Naive thymus-derived CD8-positive, alpha-beta T cell (primary cell): ENCODE results near the gene PIP5K1C. TPM values are rescaled to one million over a fixed set of nuclear protein-coding genes. Genes with fewer than 3 reads are reported as not detected.

ENCODE experiments used
- ATAC-seq, 2 donors: fragments of 150-1000 bp; cut with Tn5 transposase in 1 of 2; sonication (Bioruptor Pico), chemical (Tn5 transposase) in 1 of 2; 1 replicate in 1 of 2; 2 replicates in 1 of 2; pipeline ENCODE4 v1.10.0; 2021; ENCODE audit warnings: mild to moderate bottlenecking in 2 of 2, moderate library complexity in 2 of 2
- POLR2A ChIA-PET: fragments of 350-600 bp; sonication (Branson Sonifier 250); formaldehyde crosslinking; loops from one replicate; lab custom pipeline; 2021; ENCODE audit warnings: antibody characterized with exemption; lab: Charles Lee
- DNase-seq, 10 donors: peaks; one replicate each; pipeline versions ENCODE4 v3.0.0 to v3.0.0-alpha.2; 2020 to 2022
- H3K27ac Mint-ChIP-seq, 10 donors: one replicate each; pipeline ENCODE4 v1.8.0; 2020 to 2022; ENCODE audit warnings: mild to moderate bottlenecking in 10 of 10, mixed read lengths in 10 of 10, moderate library complexity in 4 of 10, inconsistent platforms in 1 of 10
- H3K27me3 Mint-ChIP-seq, 5 donors: one replicate each; pipeline ENCODE4 v1.8.0; 2021 to 2022; ENCODE audit warnings: mixed read lengths in 5 of 5
- H3K36me3 Mint-ChIP-seq, 3 donors: one replicate each; pipeline ENCODE4 v1.8.0; 2020 to 2022; ENCODE audit warnings: mixed read lengths in 3 of 3, mild to moderate bottlenecking in 2 of 3, inconsistent platforms in 1 of 3
- H3K4me1 Mint-ChIP-seq, 4 donors: one replicate each; pipeline ENCODE4 v1.8.0; 2021 to 2022; ENCODE audit warnings: mixed read lengths in 4 of 4
- H3K4me3 Mint-ChIP-seq, 10 donors: one replicate each; pipeline ENCODE4 v1.8.0; 2020 to 2022; ENCODE audit warnings: mild to moderate bottlenecking in 10 of 10, mixed read lengths in 10 of 10, moderate library complexity in 6 of 10, inconsistent platforms in 1 of 10
- H3K9me3 Mint-ChIP-seq, 9 donors: one replicate each; pipeline ENCODE4 v1.8.0; 2020 to 2022; ENCODE audit warnings: mixed read lengths in 9 of 9, mild to moderate bottlenecking in 3 of 9, inconsistent platforms in 1 of 9, moderate library complexity in 1 of 9
- polyA plus RNA-seq, 3 donors: library from polyadenylated mRNA; unstranded; fragments of 300-500 nt; fragmentation: Illumina TruSeq; gene quantifications; one replicate each; pipeline ENCODE4 v1.2.3, GENCODE V29; 2021
- total RNA-seq, 8 experiments: library from RNA in 2 of 8; stranded (reverse) in 2 of 8; gene quantifications; one replicate each; pipeline ENCODE4 v1.2.3 and lab custom pipeline; 2021 to 2026

Gene PIP5K1C
- total and polyA plus RNA-seq, 5 experiments from 2014 or later: 3.9 to 32.0 (median 10.1) TPM

DNA sequence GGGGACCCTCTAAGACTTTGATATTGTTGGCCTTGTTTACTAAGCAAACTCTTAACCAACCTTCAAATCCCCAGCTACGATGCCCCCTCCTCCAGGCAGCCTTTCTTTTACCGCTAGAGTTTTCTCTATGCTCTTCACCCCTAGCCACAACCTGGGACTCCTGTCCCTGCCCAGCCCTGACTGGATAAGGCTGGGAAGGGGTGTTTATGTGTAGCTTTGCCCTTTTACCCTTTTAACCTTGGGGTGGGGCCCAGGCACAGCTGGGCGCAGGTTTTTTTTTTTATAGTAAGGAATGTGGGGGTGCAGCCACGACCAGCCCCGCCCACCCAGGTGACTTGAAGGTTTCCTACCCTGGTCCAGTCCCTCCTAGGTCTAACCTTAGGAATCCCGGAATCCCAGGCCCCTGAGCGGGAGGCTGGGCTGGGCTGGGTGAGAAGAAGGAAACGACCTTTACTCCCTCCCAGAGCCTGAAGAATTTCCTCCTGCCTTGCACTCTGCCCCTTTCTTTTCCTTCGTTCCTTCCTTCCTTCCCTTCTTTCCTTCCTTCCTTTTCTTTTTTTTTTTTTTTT, 20.2 kb upstream of the PIP5K1C start:
- no peak for DNase-seq
- no peak overlapping the region for H3K27ac Mint-ChIP-seq

DNA sequence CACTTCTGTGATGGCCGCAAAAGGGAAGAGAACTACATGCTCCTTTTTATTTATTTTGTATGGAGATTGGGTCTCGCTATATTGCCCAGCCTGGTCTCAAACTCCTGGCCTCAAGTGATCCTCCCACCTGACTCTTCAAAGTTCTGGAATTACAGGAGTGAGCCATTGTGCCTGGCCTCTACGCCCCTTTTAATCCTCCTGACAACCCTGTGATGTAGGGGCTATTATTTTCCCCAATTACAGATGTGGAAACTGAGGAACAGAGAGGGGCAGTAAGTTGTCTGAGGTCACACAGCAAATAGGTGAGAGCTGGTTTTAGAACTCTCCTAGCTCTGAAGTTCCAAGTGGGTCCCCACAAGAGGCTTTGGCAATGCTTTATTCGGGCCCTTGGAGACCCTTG, 19.6 kb upstream of the PIP5K1C start:
- no peaks in the 10 kb centered on the region for H3K9me3 Mint-ChIP-seq
- peak overlapping the region in 1 of 10 donors; percentile 18 for H3K4me3 Mint-ChIP-seq
- peaks cover 1 to 29% (median 15%) of the 10 kb centered on the region in 4 donors for H3K4me1 Mint-ChIP-seq
- POLR2A ChIA-PET: interaction anchor here (3.3 kb wide), 1 partner anchor 42 kb away, joined by 19 read pairs; the partner anchor contains the start of genes APBA3 and MRPL54
- ATAC-seq: no peak
- no peak for DNase-seq
- H3K36me3 Mint-ChIP-seq: no peaks in the 10 kb centered on the region
- H3K27me3 Mint-ChIP-seq: peaks cover 0 to 9% (median 2%) of the 10 kb centered on the region in 5 donors
- H3K27ac Mint-ChIP-seq: no peak overlapping the region

More for the DNA sequence above, 20.2 kb upstream of the PIP5K1C start:
- POLR2A ChIA-PET: interaction anchor here (0.6 to 3.3 kb wide), 4 partner anchors 41 to 356 kb away, joined by 3 to 19 read pairs (median 6); partner anchors contain the start of genes APBA3 and MRPL54
- H3K4me1 Mint-ChIP-seq: peaks cover 5 to 31% (median 15%) of the 10 kb centered on the region in 4 donors
- no peak for ATAC-seq
- H3K9me3 Mint-ChIP-seq: no peaks in the 10 kb centered on the region
- peak overlapping the region in 4 of 10 donors; percentile 19 to 90 (median 80) for H3K4me3 Mint-ChIP-seq
- peaks cover 0 to 9% (median 2%) of the 10 kb centered on the region in 5 donors for H3K27me3 Mint-ChIP-seq
- no peaks in the 10 kb centered on the region for H3K36me3 Mint-ChIP-seq

DNA sequence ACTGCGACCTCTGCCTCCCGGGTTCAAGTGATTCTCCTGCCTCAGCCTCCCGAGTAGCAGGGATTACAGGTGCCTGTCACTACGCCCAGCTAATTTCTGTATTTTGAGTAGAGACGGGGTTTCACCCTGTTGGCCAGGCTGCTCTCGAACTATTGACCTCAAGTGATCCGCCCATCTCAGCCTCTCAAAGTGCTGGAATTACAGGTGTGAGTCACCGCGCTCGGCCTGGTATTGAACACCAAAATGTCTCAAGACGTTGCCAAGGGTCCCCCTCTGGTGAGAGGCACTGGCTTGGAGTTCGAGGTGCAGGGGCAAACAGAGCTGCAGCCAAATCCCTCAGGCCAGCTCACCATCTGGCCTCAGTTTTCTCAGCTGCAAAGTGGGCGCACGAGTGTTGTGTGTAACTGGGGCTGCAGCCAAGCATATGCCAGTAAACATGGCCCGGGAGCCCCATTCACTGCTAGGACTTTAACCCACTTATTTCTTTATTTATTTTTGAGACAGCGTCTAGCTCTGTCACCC, 15.9 kb upstream of the PIP5K1C start:
- Mint-ChIP-seq H3K9me3 (no peaks in the 10 kb centered on the region), H3K36me3 (no peaks in the 10 kb centered on the region), H3K27me3 (peaks cover 0 to 7% (median 2%) of the 10 kb centered on the region in 5 donors), H3K4me3 (no peak overlapping the region), H3K27ac (no peak overlapping the region), H3K4me1 (peaks cover 0 to 15% (median 10%) of the 10 kb centered on the region in 4 donors)
- DNase-seq (no peak), ATAC-seq (no peak)
- POLR2A ChIA-PET: no interaction called here

DNA sequence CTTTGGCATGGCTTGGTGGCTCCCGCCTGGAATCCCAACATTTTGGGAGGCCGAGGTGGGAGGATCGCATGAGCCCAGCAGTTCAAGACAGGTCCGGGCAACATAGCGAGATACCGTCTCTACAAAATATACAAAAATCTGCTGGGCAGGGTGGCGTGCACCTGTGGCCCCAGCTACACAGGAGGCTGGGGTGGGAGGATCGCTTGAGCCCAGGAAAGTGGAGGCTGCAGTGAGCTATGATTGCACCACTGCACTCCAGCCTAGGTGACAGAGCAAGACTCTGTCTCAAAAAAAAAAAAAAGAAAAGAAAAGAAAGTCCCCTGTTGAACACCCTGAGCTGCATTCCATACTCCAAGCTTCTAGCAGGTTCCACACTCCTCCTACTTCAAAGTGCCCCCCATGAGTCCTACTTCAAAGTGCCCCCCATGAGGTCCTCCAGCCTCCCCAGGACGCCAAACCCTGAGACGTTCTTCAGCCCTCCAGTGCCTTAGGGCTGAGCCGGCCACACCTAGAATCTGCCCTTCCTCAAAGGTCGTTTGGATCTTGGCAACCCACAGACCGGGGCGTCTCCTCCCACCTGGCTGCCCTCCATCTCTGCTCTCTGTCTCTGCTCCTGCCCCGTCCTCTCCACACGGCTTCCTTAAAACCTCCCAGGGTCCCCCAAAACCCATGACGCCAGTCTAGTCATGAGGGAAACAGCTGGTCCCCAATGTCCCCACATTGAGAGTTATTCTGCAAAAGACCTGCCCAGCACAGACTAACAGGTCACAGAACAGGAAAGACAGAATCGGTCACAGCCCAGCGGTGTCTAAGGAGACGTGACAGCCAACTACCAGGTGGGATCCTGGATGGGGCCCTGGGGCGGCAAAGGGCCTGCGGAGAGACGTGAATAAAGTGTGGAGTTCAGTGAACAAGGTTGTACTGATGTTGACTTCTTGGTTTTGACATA, 12.7 kb upstream of the PIP5K1C start:
- H3K9me3 Mint-ChIP-seq: no peaks in the 10 kb centered on the region
- H3K4me3 Mint-ChIP-seq: no peak overlapping the region
- peaks cover 0 to 7% (median 4%) of the 10 kb centered on the region in 4 donors for H3K4me1 Mint-ChIP-seq
- ATAC-seq: no peak
- POLR2A ChIA-PET: no interaction called here
- peak overlapping the region in 4 of 10 donors; percentile 0 to 47 (median 32) for H3K27ac Mint-ChIP-seq
- DNase-seq: no peak
- H3K27me3 Mint-ChIP-seq: peaks cover 0 to 8% (median 2%) of the 10 kb centered on the region in 5 donors
- H3K36me3 Mint-ChIP-seq: no peaks in the 10 kb centered on the region

DNA sequence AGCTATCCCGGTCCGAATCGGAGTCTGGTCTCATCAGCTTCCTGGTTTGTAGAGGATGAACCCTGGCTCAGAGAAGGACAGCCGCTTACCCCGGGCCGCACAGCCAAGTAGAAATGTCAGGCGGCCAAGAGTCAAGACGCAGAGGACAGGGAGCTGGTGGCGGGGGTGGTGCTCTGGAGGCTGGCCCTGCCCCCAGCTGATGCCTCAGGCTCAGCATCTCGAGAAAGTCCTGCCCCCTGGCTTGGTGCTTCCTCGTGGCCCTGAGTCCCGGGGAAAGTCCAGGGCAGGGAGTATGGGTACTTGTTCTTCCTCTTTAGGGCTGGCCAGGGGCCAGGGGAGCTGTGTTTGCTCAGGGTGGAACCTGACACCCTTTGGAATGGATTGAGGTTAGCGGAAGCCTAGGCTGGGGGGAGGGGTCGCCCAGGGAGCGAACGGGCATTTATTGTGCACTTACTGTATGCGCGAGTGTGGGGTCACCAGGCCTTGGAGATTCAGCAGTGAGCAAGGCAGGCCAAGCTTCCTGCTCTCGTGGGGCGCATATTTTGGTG, 10.1 kb upstream of the PIP5K1C start:
- no peak for ATAC-seq
- no peak overlapping the region for H3K4me3 Mint-ChIP-seq
- DNase-seq: no peak
- peaks cover 2 to 7% (median 4%) of the 10 kb centered on the region in 4 donors for H3K4me1 Mint-ChIP-seq
- POLR2A ChIA-PET: interaction anchor here (0.7 kb wide), 1 partner anchor 43 kb away, joined by 3 read pairs; no protein-coding TSS in a partner anchor
- peaks cover 0 to 13% (median 2%) of the 10 kb centered on the region in 5 donors for H3K27me3 Mint-ChIP-seq
- no peaks in the 10 kb centered on the region for H3K36me3 Mint-ChIP-seq
- H3K9me3 Mint-ChIP-seq: no peaks in the 10 kb centered on the region
- H3K27ac Mint-ChIP-seq: peak overlapping the region in 1 of 10 donors; percentile 40

DNA sequence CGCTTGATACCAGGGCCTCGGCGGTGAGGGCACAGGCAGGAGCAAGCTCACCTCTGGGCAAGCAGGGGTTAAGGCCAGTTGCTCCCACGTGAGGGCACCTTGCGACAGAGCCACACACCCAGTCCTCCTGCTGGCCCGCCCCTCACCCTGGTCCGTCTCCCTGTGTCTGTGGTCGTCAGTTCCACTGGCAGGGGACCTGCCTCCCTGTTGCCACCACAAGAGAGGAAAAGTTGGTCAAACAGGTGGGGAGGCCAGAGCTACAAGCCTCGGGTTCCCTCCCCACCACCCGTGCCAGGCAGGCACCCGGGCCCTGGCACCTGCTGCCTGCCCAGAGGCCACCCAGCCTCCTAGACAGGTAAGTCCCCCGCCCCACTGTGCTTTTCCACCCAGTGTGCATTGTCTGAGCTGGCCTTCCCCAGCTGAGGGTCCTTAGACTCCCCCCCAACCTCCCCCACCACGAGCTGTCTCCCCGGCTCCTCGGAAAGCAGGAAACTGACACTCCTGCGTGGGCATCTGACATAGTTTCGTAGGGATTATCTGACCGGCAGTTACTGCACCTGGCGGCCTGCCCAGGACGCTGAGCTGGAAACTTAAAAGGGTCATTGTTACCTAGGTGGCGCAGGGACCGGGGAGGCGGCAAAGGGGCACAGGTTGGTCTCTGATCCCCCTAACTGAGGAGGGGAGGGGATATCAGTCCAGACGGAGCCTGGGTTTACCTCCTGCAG, 8.1 kb upstream of the PIP5K1C start, which contains the start of gene TJP3:
TSS of gene TJP3 (plus strand) at position 178 of the 725 bp plus-strand sequence. CDS start 20,049 bp downstream, outside the sequence.
- no peak within 1 kb of the TSS for H3K4me3 Mint-ChIP-seq
- DNase-seq (no peak), ATAC-seq (no peak)
- peaks cover 2 to 5% (median 4%) of the 10 kb centered on the region in 4 donors for H3K4me1 Mint-ChIP-seq
- no peaks in the 10 kb centered on the region for H3K9me3 Mint-ChIP-seq
- H3K27ac Mint-ChIP-seq: peak within 1 kb of the TSS in 1 of 10 donors; percentile 41
- POLR2A ChIA-PET: interaction anchor here (0.9 kb wide), 1 partner anchor 11 kb away, joined by 3 read pairs; no protein-coding TSS in a partner anchor
- H3K27me3 Mint-ChIP-seq: peaks cover 0 to 20% (median 2%) of the 10 kb centered on the region in 5 donors
- no peaks in the 10 kb centered on the region for H3K36me3 Mint-ChIP-seq

DNA sequence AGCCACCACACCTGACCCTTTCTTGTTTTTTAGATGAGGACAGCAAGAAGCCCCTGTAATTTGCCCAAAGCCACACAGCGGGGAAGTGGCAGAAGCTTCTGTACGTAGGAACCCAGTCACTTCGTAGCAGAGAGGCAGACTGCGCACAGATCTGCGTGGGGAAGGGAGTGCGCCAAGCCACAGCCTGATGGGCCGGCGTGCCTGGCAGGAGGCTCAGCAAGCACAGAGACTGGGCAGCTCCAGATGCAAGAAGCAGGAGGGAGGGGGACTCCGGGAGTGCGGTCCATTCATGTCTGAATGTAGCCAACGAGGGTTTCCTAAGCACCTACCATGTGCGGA, 7.6 kb upstream of the PIP5K1C start:
- H3K4me3 Mint-ChIP-seq: no peak overlapping the region
- DNase-seq (no peak), ATAC-seq (no peak)
- no peaks in the 10 kb centered on the region for H3K9me3 Mint-ChIP-seq
- POLR2A ChIA-PET: interaction anchor here (0.9 kb wide), 1 partner anchor 10 kb away, joined by 3 read pairs; no protein-coding TSS in a partner anchor
- H3K36me3 Mint-ChIP-seq: no peaks in the 10 kb centered on the region
- no peak overlapping the region for H3K27ac Mint-ChIP-seq
- H3K4me1 Mint-ChIP-seq: peaks cover 0 to 2% (median under 1%) of the 10 kb centered on the region in 4 donors
- H3K27me3 Mint-ChIP-seq: peaks cover 0 to 19% (median 2%) of the 10 kb centered on the region in 5 donors

DNA sequence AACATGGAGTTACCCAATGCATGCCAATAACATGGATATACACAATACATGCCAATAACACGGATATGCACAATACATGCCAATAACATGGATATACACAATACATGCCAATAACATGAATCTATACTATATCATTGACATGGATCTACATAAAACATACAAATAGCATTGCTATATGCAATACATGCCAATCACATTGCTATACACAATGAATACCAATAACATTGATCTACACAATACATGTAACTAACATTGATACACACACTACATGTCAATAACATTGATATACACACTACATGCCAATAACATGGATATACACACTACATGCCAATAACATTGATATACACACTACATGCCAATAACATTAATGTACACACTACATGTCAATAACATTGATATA, 932 bp upstream of the PIP5K1C start:
- Mint-ChIP-seq H3K27me3 (peaks cover 0 to 7% (median 0%) of the 10 kb centered on the region in 5 donors), H3K4me1 (peaks cover 14 to 29% (median 27%) of the 10 kb centered on the region in 4 donors), H3K27ac (peak overlapping the region in 2 of 10 donors; percentile 68 to 85), H3K9me3 (no peaks in the 10 kb centered on the region), H3K4me3 (peak overlapping the region in 8 of 10 donors; percentile 24 to 67 (median 61)), H3K36me3 (peaks cover 0 to under 1% (median 0%) of the 10 kb centered on the region in 3 donors)
- POLR2A ChIA-PET: interaction anchor here (1.6 to 6.6 kb wide), 3 partner anchors 14 to 36 kb away, joined by 4 to 98 read pairs (median 5); no protein-coding TSS in a partner anchor
- DNase-seq (no peak), ATAC-seq (no peak)

DNA sequence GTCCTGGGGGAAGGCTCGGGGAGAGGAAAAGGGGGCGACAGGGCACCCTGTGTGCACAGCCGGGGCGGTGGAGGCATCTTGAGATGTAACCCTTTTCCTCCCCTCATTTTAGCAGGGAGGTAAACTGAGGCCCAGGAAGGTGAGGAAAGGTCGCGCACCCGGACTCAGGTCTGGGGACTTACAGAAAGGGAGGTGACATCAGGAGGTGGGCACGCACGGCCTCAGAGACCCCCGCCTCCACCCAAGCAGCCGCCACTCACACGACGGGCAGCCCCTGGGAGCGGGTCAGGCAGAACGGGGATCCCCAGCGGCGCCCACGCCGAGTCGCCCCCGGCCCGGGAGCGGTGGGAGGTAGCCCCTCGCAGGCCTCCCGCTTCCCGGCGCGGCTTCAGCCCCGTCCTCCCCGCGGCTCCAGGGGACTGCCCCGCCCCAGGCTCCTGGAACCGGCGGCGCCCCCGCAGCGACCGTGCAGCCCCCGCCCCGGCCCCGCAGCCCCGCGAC, 477 bp downstream of the PIP5K1C start:
- DNase-seq (peak in 1 of 10 donors; percentile 22), ATAC-seq (peak in 1 of 2 donors; percentile 6)
- Mint-ChIP-seq H3K36me3 (peaks cover 0 to 2% (median 0%) of the 10 kb centered on the region in 3 donors), H3K9me3 (no peaks in the 10 kb centered on the region), H3K27me3 (peaks cover 0 to 3% (median 0%) of the 10 kb centered on the region in 5 donors), H3K4me1 (peaks cover 15 to 33% (median 29%) of the 10 kb centered on the region in 4 donors), H3K27ac (peak overlapping the region; percentile 44 to 94 (median 82)), H3K4me3 (peak overlapping the region; percentile 86 to 95 (median 90))
- POLR2A ChIA-PET: interaction anchor here (0.5 to 6.6 kb wide), 5 partner anchors 12 to 63 kb away, joined by 3 to 98 read pairs (median 4); partner anchors contain the start of gene MRPL54

DNA sequence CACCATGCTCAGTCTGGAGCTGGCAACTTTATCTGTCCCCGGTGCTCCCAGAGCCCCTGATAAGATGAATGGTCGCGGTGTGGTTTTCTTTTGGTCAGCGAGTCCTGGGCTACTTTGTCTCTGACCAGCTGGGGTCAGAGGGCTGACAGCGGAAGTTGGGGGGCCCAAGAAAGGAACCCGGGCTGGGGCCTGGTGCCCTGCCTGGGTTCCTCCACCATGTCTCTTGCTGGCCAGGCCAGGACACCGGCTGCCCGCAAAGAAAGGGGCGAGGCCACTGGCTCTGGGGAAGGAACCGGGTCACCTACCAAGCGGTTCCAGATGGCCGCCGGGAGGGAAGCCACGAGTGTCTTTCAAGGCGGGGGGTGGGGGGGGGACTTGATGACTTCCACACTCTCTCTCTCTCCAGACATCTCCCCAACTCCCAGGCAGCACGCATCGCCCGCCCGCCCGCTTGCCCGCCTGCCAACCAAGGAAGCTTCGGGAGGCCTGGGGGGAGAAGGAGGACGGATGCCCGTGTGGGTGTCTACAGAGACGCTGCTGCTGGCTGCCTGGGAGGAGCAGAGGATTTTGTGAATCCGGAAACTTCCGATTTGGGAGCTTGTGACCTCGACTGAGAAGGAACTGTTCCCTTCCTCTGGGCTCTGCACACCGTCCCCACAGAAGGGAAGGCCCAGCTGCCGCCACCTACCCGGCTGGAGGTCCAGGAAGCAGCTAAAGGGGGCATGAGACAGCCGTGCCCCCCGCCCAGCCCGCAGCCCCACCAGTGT, 1.1 kb downstream of the PIP5K1C start:
- peak in 4 of 10 donors; percentile 7 to 37 (median 26) for DNase-seq
- POLR2A ChIA-PET: interaction anchor here (0.5 to 6.6 kb wide), 4 partner anchors 12 to 63 kb away, joined by 3 to 98 read pairs (median 6); partner anchors contain the start of gene MRPL54
- Mint-ChIP-seq H3K9me3 (no peaks in the 10 kb centered on the region), H3K27ac (peak overlapping the region; percentile 44 to 94 (median 82)), H3K27me3 (no peaks in the 10 kb centered on the region), H3K4me1 (peaks cover 15 to 38% (median 29%) of the 10 kb centered on the region in 4 donors), H3K4me3 (peak overlapping the region; percentile 86 to 95 (median 90)), H3K36me3 (peaks cover 0 to 2% (median 0%) of the 10 kb centered on the region in 3 donors)
- ATAC-seq: peak in 1 of 2 donors; percentile 11
